ENCODE measurements around the gene SMKR1. TPM values are rescaled to one million over a fixed set of nuclear protein-coding genes. Genes with fewer than 3 reads are reported as not detected.
"Not testable (repeated sequence)": the region's sequence is repeated elsewhere in the genome, so short reads cannot be mapped to it uniquely, and the experiment has no call there.

Gene SMKR1
- total RNA-seq, 1 donor from 2014 or later: 1.1 TPM

DNA sequence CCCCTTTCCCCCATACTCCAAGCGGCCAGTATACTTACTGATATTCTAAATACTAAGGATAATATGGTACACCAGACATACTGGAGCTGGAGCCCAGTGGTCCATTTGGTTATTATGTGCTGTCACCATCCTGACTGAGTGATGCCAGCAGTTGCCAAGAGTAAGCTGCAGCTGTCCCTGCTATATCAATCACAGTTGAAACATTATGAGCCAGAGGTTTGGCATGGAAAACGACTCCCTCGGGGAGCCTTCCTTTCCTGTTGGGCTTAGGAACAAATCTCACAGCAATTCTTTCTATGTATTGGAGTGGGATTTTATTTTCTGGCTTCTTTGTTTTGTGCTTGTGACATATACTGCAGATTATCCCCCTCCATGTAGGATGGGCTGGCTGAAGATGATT is 35.5 kb upstream of the SMKR1 start:
- intact Hi-C loops (cut with DNase I): no loop called here

DNA sequence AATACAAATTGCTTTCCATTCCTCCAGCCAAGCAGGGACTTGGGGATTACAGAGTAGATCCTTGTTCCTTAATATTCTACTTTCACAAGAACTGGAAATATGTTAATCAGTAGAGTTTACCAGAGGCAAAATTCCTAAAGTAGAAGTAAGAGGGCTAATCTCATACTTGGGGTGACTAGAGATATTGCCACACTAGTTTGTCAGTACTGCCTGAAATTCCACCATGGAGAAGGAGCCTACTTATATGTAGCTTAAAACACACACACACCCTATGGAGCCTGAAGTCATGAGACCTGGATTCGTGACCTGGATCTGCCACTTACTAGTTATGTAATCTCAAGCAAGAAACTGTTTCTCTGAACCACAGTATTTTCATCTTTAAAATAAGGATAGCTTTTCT is 34.2 kb upstream of the SMKR1 start:
- peak overlapping the region; percentile 53 for H3K27ac ChIP-seq
- ATAC-seq (peak; percentile 79 to 83), DNase-seq (no peak)
- H3K27me3 ChIP-seq (ENCODE audit: low read depth): no peaks in the 10 kb centered on the region
- intact Hi-C loops (cut with DNase I): no loop called here
- H3K4me3 ChIP-seq: peak overlapping the region; percentile 16
- H3K4me1 ChIP-seq: no peaks in the 10 kb centered on the region
- TF ChIP-seq CTCF (IDR thresholded peaks at IDR 0.05): no peak
- H3K9me3 ChIP-seq: no peaks in the 10 kb centered on the region
- H3K36me3 ChIP-seq: no peaks in the 10 kb centered on the region

More for the DNA sequence above, 35.5 kb upstream of the SMKR1 start:
- Histone ChIP-seq H3K4me3 (no peak overlapping the region), H3K27me3 (ENCODE audit: low read depth) (no peaks in the 10 kb centered on the region), H3K36me3 (no peaks in the 10 kb centered on the region), H3K4me1 (no peaks in the 10 kb centered on the region), H3K27ac (no peak overlapping the region), H3K9me3 (no peaks in the 10 kb centered on the region)
- TF ChIP-seq CTCF (IDR thresholded peaks at IDR 0.05): no peak
- no peak for DNase-seq
- ATAC-seq: no peak

DNA sequence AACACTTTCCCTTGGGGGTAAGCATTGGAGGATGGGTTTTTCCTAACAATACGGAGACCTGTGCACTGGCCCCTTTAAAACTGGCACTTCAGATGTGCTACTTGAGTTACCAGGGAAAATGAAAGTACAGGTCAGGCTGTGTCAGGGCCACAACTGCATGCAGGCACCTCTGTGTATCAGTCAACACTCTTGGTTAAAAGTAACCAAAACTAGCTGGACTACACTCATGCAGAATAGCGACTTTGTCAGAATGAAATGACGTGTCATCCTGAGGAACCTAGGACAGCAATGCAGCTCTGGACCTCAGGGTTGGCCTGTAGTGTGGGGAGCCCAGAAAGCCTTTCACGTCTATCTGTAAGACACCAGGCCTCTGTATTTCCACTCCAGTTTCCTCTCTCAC is 33.8 kb upstream of the SMKR1 start:
- no peak for DNase-seq
- peak; percentile 86 to 94 for ATAC-seq
- intact Hi-C loops (cut with DNase I): no loop called here
- Histone ChIP-seq H3K4me3 (peak overlapping the region; percentile 16), H3K4me1 (no peaks in the 10 kb centered on the region), H3K27me3 (ENCODE audit: low read depth) (no peaks in the 10 kb centered on the region), H3K27ac (peak overlapping the region; percentile 53), H3K9me3 (no peaks in the 10 kb centered on the region), H3K36me3 (no peaks in the 10 kb centered on the region)
- TF ChIP-seq CTCF (IDR thresholded peaks at IDR 0.05): no peak

GRCh38 chr7:129469930-129470329 is 32.4 kb upstream of the SMKR1 start:
- no peak overlapping the region for H3K27ac ChIP-seq
- no peak overlapping the region for H3K4me3 ChIP-seq
- no peak for DNase-seq
- no peaks in the 10 kb centered on the region for H3K36me3 ChIP-seq
- ATAC-seq: no peak
- intact Hi-C loops (cut with DNase I): no loop called here
- no peaks in the 10 kb centered on the region for H3K9me3 ChIP-seq
- no peaks in the 10 kb centered on the region for H3K27me3 ChIP-seq (ENCODE audit: low read depth)
- TF ChIP-seq CTCF (IDR thresholded peaks at IDR 0.05): no peak
- no peaks in the 10 kb centered on the region for H3K4me1 ChIP-seq

- DNase-seq (no peak), ATAC-seq (no peak)
- intact Hi-C loops (cut with DNase I): no loop called here
- Histone ChIP-seq H3K9me3 (no peaks in the 10 kb centered on the region), H3K36me3 (no peaks in the 10 kb centered on the region), H3K4me3 (no peak overlapping the region), H3K27me3 (ENCODE audit: low read depth) (no peaks in the 10 kb centered on the region), H3K27ac (no peak overlapping the region), H3K4me1 (no peaks in the 10 kb centered on the region)
- no peak for TF ChIP-seq CTCF (IDR thresholded peaks at IDR 0.05)
Measured at GRCh38 chr7:129470411-129470810, 31.9 kb upstream of the SMKR1 start.

GRCh38 chr7:129471402-129471827 is 30.9 kb upstream of the SMKR1 start:
- no peak overlapping the region for H3K4me3 ChIP-seq
- no peaks in the 10 kb centered on the region for H3K36me3 ChIP-seq
- DNase-seq (no peak), ATAC-seq (no peak)
- no peaks in the 10 kb centered on the region for H3K9me3 ChIP-seq
- H3K27me3 ChIP-seq (ENCODE audit: low read depth): no peaks in the 10 kb centered on the region
- no peaks in the 10 kb centered on the region for H3K4me1 ChIP-seq
- intact Hi-C loops (cut with DNase I): no loop called here
- no peak for TF ChIP-seq CTCF (IDR thresholded peaks at IDR 0.05)
- H3K27ac ChIP-seq: no peak overlapping the region

GRCh38 chr7:129475931-129476330 is 26.4 kb upstream of the SMKR1 start:
- intact Hi-C loops (cut with DNase I); ATAC-seq: not testable (repeated sequence)

DNA sequence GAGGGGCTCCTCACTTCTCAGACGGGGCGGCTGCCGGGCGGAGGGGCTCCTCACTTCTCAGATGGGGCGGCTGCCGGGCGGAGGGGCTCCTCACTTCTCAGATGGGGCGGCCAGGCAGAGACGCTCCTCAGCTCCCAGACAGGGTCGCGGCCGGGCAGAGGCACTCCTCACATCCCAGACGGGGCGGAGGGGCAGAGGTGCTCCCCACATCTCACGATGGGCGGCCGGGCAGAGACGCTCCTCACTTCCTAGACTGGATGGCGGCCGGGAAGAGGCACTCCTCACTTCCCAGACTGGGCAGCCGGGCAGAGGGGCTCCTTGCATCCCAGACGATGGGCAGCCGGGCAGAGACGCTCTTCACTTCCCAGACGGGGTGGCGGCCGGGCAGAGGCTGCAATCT is 25.9 kb upstream of the SMKR1 start:
- H3K4me3 ChIP-seq; H3K9me3 ChIP-seq; DNase-seq; intact Hi-C loops (cut with DNase I); H3K27ac ChIP-seq; H3K27me3 ChIP-seq (ENCODE audit: low read depth); H3K36me3 ChIP-seq; H3K4me1 ChIP-seq; ATAC-seq: not testable (repeated sequence)

More at GRCh38 chr7:129475931-129476330, 26.4 kb upstream of the SMKR1 start:
- not testable (repeated sequence) for H3K27me3 ChIP-seq (ENCODE audit: low read depth); H3K4me3 ChIP-seq; H3K4me1 ChIP-seq; H3K9me3 ChIP-seq; H3K27ac ChIP-seq; DNase-seq; H3K36me3 ChIP-seq

Measured in lower lobe of right lung (tissue), 2 donors.